Neural cell (in vitro differentiated cells): ENCODE data around the gene KRTAP9-8.

Source experiments
- CTCF ChIP-seq: fragments of 450-650 bp; IDR thresholded peaks from 2 replicates; pipeline ENCODE4 v1.5.1; 2014; ENCODE audit warnings: antibody characterized with exemption, mild to moderate bottlenecking, moderate library complexity; ENCODE audit not compliant: poor library complexity, severe bottlenecking
- EP300 ChIP-seq: fragments of 450-650 bp; conservative IDR thresholded peaks from 2 replicates; pipeline ENCODE4 v1.6.1; 2014; ENCODE audit warnings: antibody characterized with exemption, mild to moderate bottlenecking, moderate library complexity; ENCODE audit not compliant: poor library complexity, severe bottlenecking
- EZH2 ChIP-seq: fragments of 200-600, 300-800 bp; shearing (Covaris generic), sonication (generic); IDR thresholded peaks from 2 replicates; pipeline ENCODE4 v1.6.1; 2014; ENCODE audit warnings: antibody characterized with exemption, low read length, borderline replicate concordance, mild to moderate bottlenecking; ENCODE audit not compliant: insufficient read depth, poor library complexity, severe bottlenecking
- POLR2AphosphoS5 ChIP-seq: IDR thresholded peaks from 2 replicates; pipeline ENCODE4 v1.6.1; 2012
- RAD21 ChIP-seq: fragments of 450-650 bp; conservative IDR thresholded peaks from 2 replicates; pipeline ENCODE4 v1.6.1; 2014; ENCODE audit warnings: antibody characterized with exemption, mild to moderate bottlenecking, moderate library complexity

GRCh38 chr17:41271858-41272257 is 34.1 kb downstream of the KRTAP9-8 start:
- no peak for TF ChIP-seq CTCF
- TF ChIP-seq POLR2AphosphoS5: no peak
- no peak for TF ChIP-seq EZH2
- no peak for TF ChIP-seq EP300
- TF ChIP-seq RAD21: no peak
